T-helper 1 cell (primary cell): ENCODE results near the gene SOX8.

Experiments
- DNase-seq, 5 donors: peaks; one replicate each; pipeline ENCODE4 v3.0.0-alpha.2; 2012 to 2020

SOX8 gene

GRCh38 chr16:1027501-1027815 is 45.9 kb downstream of the SOX8 start:
- DNase-seq: no peak

GRCh38 chr16:1028056-1028455 is 46.5 kb downstream of the SOX8 start:
- no peak for DNase-seq

- no peak for DNase-seq
These were observed 47.1 kb downstream of the SOX8 start for GRCh38 chr16:1028524-1029258.

- DNase-seq: no peak
These were observed 47.6 kb downstream of the SOX8 start for GRCh38 chr16:1029259-1029545.

- no peak for DNase-seq
These were observed 48.9 kb downstream of the SOX8 start for GRCh38 chr16:1030473-1030901.

GRCh38 chr16:1031666-1032065 is 50.1 kb downstream of the SOX8 start:
- no peak for DNase-seq

- DNase-seq: no peak
These were observed 51.0 kb downstream of the SOX8 start for GRCh38 chr16:1032607-1033006.

GRCh38 chr16:1033128-1033679 is 51.6 kb downstream of the SOX8 start:
- no peak for DNase-seq

- DNase-seq: no peak
These were observed 52.9 kb downstream of the SOX8 start for GRCh38 chr16:1034230-1035065.

GRCh38 chr16:1035066-1035415 is 53.5 kb downstream of the SOX8 start:
- no peak for DNase-seq

GRCh38 chr16:1036166-1036565 is 54.6 kb downstream of the SOX8 start:
- DNase-seq: no peak
